ENCODE data around the gene TLE2. TPM values are rescaled to one million over a fixed set of nuclear protein-coding genes. Genes with fewer than 3 reads are reported as not detected.

The TLE2 gene
- total RNA-seq, 1 experiment from 2014 or later: 35.6 TPM

DNA sequence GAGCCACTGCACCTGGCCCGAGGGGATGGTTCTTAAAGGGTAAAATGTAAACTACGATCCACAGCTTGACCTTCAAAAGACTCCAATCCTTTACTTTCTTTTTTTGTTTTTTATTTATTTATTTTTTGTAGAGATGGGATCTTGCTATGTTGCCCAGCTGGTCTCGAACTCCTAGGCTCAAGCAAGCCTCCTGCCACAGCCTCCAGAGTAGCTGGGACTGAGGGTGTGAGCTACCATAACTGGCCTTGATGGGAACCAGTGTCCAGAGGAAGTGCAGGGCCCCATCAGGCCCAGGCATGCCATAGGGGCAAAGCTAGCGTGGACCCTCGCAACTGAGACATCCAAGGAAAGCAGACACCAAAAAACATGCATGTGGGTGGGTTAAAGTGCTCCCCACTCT lies 66.0 kb downstream of the TLE2 start (continued):
- TF ChIP-seq, protein P1, sequence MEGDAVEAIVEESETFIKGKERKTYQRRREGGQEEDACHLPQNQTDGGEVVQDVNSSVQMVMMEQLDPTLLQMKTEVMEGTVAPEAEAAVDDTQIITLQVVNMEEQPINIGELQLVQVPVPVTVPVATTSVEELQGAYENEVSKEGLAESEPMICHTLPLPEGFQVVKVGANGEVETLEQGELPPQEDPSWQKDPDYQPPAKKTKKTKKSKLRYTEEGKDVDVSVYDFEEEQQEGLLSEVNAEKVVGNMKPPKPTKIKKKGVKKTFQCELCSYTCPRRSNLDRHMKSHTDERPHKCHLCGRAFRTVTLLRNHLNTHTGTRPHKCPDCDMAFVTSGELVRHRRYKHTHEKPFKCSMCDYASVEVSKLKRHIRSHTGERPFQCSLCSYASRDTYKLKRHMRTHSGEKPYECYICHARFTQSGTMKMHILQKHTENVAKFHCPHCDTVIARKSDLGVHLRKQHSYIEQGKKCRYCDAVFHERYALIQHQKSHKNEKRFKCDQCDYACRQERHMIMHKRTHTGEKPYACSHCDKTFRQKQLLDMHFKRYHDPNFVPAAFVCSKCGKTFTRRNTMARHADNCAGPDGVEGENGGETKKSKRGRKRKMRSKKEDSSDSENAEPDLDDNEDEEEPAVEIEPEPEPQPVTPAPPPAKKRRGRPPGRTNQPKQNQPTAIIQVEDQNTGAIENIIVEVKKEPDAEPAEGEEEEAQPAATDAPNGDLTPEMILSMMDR (IDR thresholded peaks at IDR 0.05 in 2 of 3, conservative IDR thresholded peaks at IDR 0.05 in 1 of 3; ENCODE audit: borderline replicate concordance in 1 of 3, insufficient read depth in 1 of 3, low read depth in 2 of 3, low read length in 2 of 3): no peak
- TF ChIP-seq, protein P2, sequence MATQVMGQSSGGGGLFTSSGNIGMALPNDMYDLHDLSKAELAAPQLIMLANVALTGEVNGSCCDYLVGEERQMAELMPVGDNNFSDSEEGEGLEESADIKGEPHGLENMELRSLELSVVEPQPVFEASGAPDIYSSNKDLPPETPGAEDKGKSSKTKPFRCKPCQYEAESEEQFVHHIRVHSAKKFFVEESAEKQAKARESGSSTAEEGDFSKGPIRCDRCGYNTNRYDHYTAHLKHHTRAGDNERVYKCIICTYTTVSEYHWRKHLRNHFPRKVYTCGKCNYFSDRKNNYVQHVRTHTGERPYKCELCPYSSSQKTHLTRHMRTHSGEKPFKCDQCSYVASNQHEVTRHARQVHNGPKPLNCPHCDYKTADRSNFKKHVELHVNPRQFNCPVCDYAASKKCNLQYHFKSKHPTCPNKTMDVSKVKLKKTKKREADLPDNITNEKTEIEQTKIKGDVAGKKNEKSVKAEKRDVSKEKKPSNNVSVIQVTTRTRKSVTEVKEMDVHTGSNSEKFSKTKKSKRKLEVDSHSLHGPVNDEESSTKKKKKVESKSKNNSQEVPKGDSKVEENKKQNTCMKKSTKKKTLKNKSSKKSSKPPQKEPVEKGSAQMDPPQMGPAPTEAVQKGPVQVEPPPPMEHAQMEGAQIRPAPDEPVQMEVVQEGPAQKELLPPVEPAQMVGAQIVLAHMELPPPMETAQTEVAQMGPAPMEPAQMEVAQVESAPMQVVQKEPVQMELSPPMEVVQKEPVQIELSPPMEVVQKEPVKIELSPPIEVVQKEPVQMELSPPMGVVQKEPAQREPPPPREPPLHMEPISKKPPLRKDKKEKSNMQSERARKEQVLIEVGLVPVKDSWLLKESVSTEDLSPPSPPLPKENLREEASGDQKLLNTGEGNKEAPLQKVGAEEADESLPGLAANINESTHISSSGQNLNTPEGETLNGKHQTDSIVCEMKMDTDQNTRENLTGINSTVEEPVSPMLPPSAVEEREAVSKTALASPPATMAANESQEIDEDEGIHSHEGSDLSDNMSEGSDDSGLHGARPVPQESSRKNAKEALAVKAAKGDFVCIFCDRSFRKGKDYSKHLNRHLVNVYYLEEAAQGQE (IDR thresholded peaks at IDR 0.05; ENCODE audit: low read depth): no peak

DNA sequence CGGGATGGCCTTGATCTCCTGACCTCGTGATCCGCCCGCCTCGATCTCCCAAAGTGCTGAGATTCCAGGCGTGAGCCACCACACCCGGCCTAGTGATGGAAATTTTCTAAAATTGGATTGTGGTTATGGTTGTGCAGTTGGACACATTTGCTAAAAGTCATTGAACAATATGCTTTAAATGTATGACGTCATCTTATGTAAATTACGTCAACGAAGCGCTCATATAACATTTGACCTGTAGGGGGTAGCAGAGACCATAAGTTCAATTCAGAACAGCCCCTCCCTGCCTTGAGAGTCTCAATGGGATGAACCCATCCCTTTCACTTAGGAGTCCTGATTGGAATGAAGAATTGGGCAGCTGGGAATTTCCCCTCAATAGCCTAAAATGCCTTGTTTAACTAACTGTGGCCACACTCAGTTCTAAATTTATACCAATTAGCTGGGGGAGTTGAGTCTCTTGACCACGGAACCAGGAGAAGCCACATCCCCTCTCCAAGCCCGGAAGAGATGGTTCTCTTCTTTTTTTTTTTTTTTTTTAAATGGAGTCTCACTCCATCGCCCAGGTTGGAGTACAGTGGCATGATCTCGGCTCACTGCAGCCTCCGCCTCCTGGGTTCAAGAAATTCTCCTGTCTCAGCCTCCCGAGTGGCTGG lies 66.9 kb downstream of the TLE2 start:
- TF ChIP-seq, protein P1 (IDR thresholded peaks at IDR 0.05 in 2 of 3, conservative IDR thresholded peaks at IDR 0.05 in 1 of 3; ENCODE audit: borderline replicate concordance in 1 of 3, insufficient read depth in 1 of 3, low read depth in 2 of 3, low read length in 2 of 3): peak; percentile 53 to 85 (median 77)
- peak; percentile 92 for TF ChIP-seq RAD21 (IDR thresholded peaks at IDR 0.05; ENCODE audit: low read depth)
- TF ChIP-seq ZNF274 (IDR thresholded peaks at IDR 0.05; ENCODE audit: low read depth, low read length): no peak
- peak; percentile 68 for DNase-seq (ENCODE audit: low read depth, low spot score)
- Histone ChIP-seq H3K4me3 (replicated peaks in 1 of 2; ENCODE audit: low read depth in 1 of 2, low read length in 2 of 2) (no peak overlapping the region), H3K9me2 (ENCODE audit: insufficient read depth) (no peaks in the 10 kb centered on the region), H3K27ac (ENCODE audit: low read depth, low read length) (no peak overlapping the region), H4K20me1 (ENCODE audit: insufficient read depth) (no peaks in the 10 kb centered on the region), H2AFZ (ENCODE audit: low read depth, low read length, poor library complexity, severe bottlenecking) (no peak overlapping the region), H3K36me3 (ENCODE audit: control insufficient read depth in 1 of 2, insufficient read depth in 2 of 2, low read length in 2 of 2) (no peaks in the 10 kb centered on the region), H3K79me2 (ENCODE audit: insufficient read depth, low read length) (no peaks in the 10 kb centered on the region), H3K9me3 (ENCODE audit: control insufficient read depth in 1 of 2, insufficient read depth in 1 of 2, low read depth in 1 of 2, low read length in 2 of 2) (no peaks in the 10 kb centered on the region), H3K4me2 (ENCODE audit: low read length) (no peak overlapping the region), H3K9ac (ENCODE audit: low read length) (no peak overlapping the region), H3K27me3 (ENCODE audit: insufficient read depth, low read length) (no peaks in the 10 kb centered on the region), H3K4me1 (ENCODE audit: control insufficient read depth in 1 of 2, insufficient read depth in 2 of 2, low read length in 2 of 2) (no peaks in the 10 kb centered on the region; a peak in 1 of 4 replicates)
- ChIA-PET CTCF (interaction anchor here (0.6 to 2.3 kb wide), 14 partner anchors 8 to 478 kb away, joined by 3 to 19 read pairs (median 4); partner anchors contain the start of gene TLE6), POLR2A (interaction anchor here (0.7 to 1.5 kb wide), 2 partner anchors 11 to 74 kb away, joined by 3 to 5 read pairs; no protein-coding TSS in a partner anchor), RAD21 (ENCODE audit: low non-redundant PET in 1 of 2, low total read pairs in 2 of 2, uncharacterized antibody in 2 of 2, unreplicated experiment in 2 of 2) (interaction anchor here (1.0 to 1.3 kb wide), 4 partner anchors 12 to 147 kb away, joined by 3 to 4 read pairs (median 4); no protein-coding TSS in a partner anchor)
- peak; percentile 70 for ATAC-seq
- intact Hi-C loops (cut with micrococcal nuclease): loop anchor here (2.0 kb wide), 1 partner anchor 143 kb away; no protein-coding TSS in a partner anchor
- BruUV-seq (replicated peaks): no TSS peak

Data from HCT116 (cell line).